Measurements from ENCODE around the gene CDC5L. TPM values are rescaled to one million over a fixed set of nuclear protein-coding genes. Genes with fewer than 3 reads are reported as not detected.

The CDC5L gene
- total RNA-seq, 1 donor from 2014 or later: 18.2 TPM

DNA sequence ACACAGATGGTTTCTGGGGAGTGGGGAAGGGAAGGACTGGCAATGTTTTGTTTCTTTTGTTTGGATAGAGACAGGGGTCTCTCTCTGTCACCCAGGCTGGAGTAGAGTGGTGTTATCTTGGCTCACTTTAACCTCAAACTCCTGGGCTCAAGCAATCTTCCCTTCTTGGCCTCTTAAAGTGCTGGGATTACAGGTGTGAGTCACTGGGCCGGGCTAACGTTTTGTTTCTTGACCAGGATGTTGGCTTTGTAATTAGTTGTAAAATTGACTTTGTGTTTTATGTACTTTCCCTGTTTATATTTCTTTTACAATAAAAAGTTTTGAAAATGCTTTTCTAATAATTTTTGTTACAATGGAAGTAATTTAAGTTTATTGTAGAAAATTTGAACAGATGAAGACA is 34.2 kb upstream of the CDC5L start:
- no peak overlapping the region for H2AFZ ChIP-seq (ENCODE audit: low read depth, low read length)
- Mint-ChIP-seq H3K4me1 (ENCODE audit: low read depth, unreplicated experiment) (no peaks in the 10 kb centered on the region), H3K27me3 (ENCODE audit: low read depth, unreplicated experiment) (peaks cover 11% of the 10 kb centered on the region), H3K4me3 (ENCODE audit: unreplicated experiment) (no peak overlapping the region), H3K36me3 (ENCODE audit: low read depth, unreplicated experiment) (no peaks in the 10 kb centered on the region), H3K9me3 (ENCODE audit: unreplicated experiment) (peaks cover 7% of the 10 kb centered on the region), H3K27ac (ENCODE audit: unreplicated experiment) (no peak overlapping the region)
- H3K4me2 ChIP-seq (ENCODE audit: low read length): no peak overlapping the region
- TF ChIP-seq, protein P1, sequence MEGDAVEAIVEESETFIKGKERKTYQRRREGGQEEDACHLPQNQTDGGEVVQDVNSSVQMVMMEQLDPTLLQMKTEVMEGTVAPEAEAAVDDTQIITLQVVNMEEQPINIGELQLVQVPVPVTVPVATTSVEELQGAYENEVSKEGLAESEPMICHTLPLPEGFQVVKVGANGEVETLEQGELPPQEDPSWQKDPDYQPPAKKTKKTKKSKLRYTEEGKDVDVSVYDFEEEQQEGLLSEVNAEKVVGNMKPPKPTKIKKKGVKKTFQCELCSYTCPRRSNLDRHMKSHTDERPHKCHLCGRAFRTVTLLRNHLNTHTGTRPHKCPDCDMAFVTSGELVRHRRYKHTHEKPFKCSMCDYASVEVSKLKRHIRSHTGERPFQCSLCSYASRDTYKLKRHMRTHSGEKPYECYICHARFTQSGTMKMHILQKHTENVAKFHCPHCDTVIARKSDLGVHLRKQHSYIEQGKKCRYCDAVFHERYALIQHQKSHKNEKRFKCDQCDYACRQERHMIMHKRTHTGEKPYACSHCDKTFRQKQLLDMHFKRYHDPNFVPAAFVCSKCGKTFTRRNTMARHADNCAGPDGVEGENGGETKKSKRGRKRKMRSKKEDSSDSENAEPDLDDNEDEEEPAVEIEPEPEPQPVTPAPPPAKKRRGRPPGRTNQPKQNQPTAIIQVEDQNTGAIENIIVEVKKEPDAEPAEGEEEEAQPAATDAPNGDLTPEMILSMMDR (IDR thresholded peaks at IDR 0.05; ENCODE audit: insufficient read depth, low read depth, low read length): no peak
- TF ChIP-seq EZH2 (IDR thresholded peaks at IDR 0.05; ENCODE audit: insufficient read depth, low read length): no peak
- FAIRE-seq (no peak), DNase-seq (ENCODE audit: low read depth) (no peak)
- H3K9me3 ChIP-seq (ENCODE audit: insufficient read depth, low read depth, low read length): no peaks in the 10 kb centered on the region
- H3K27ac ChIP-seq (ENCODE audit: low read depth, low read length): no peak overlapping the region
- no peaks in the 10 kb centered on the region for H3K79me2 ChIP-seq (ENCODE audit: insufficient read depth, low read length)
- H3K9ac ChIP-seq (ENCODE audit: low read length): no peak overlapping the region
- H3K27me3 ChIP-seq (ENCODE audit: insufficient read depth, low read length): peaks cover 10% of the 10 kb centered on the region
- no peaks in the 10 kb centered on the region for H3K4me1 ChIP-seq (ENCODE audit: insufficient read depth, low read length)
- no peaks in the 10 kb centered on the region for H4K20me1 ChIP-seq (ENCODE audit: insufficient read depth, low read length)
- no peaks in the 10 kb centered on the region for H3K36me3 ChIP-seq (ENCODE audit: insufficient read depth, low read length)
- no peak overlapping the region for H3K4me3 ChIP-seq (ENCODE audit: insufficient read depth, low read depth, low read length)

DNA sequence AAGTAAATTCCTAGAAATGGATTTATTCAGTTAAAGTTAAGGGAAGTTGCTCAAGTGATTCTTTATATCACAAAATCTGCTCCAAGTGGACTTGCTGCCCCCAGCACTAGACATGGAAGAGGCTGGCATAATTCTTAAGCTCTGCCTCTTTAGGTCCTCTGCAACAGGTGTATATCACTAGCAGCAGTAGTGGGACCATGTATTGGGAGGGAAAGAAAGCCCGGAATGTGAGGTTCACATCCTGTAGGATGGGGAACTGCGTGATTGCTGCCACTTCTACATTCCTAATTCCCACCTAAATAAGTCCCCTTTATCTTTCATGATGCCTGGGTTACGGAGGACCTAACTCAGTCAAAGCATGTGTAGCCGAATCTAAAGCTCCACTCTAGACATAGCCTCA is 31.9 kb upstream of the CDC5L start:
- Histone ChIP-seq H3K4me2 (ENCODE audit: low read length) (no peak overlapping the region), H3K27me3 (ENCODE audit: insufficient read depth, low read length) (peaks cover 13% of the 10 kb centered on the region), H3K9ac (ENCODE audit: low read length) (no peak overlapping the region), H3K4me1 (ENCODE audit: insufficient read depth, low read length) (no peaks in the 10 kb centered on the region), H3K36me3 (ENCODE audit: insufficient read depth, low read length) (no peaks in the 10 kb centered on the region), H3K9me3 (ENCODE audit: insufficient read depth, low read depth, low read length) (no peaks in the 10 kb centered on the region), H4K20me1 (ENCODE audit: insufficient read depth, low read length) (no peaks in the 10 kb centered on the region), H3K27ac (ENCODE audit: low read depth, low read length) (no peak overlapping the region), H2AFZ (ENCODE audit: low read depth, low read length) (no peak overlapping the region), H3K79me2 (ENCODE audit: insufficient read depth, low read length) (no peaks in the 10 kb centered on the region), H3K4me3 (ENCODE audit: insufficient read depth, low read depth, low read length) (no peak overlapping the region)
- TF ChIP-seq, protein P1 (IDR thresholded peaks at IDR 0.05; ENCODE audit: insufficient read depth, low read depth, low read length): no peak
- TF ChIP-seq EZH2 (IDR thresholded peaks at IDR 0.05; ENCODE audit: insufficient read depth, low read length): no peak
- no peak for FAIRE-seq
- H3K27me3 Mint-ChIP-seq (ENCODE audit: low read depth, unreplicated experiment): peaks cover 11% of the 10 kb centered on the region
- H3K4me3 Mint-ChIP-seq (ENCODE audit: unreplicated experiment): no peak overlapping the region
- H3K9me3 Mint-ChIP-seq (ENCODE audit: unreplicated experiment): peaks cover 5% of the 10 kb centered on the region
- no peak overlapping the region for H3K27ac Mint-ChIP-seq (ENCODE audit: unreplicated experiment)
- no peaks in the 10 kb centered on the region for H3K4me1 Mint-ChIP-seq (ENCODE audit: low read depth, unreplicated experiment)
- DNase-seq (ENCODE audit: low read depth): no peak
- no peaks in the 10 kb centered on the region for H3K36me3 Mint-ChIP-seq (ENCODE audit: low read depth, unreplicated experiment)

DNA sequence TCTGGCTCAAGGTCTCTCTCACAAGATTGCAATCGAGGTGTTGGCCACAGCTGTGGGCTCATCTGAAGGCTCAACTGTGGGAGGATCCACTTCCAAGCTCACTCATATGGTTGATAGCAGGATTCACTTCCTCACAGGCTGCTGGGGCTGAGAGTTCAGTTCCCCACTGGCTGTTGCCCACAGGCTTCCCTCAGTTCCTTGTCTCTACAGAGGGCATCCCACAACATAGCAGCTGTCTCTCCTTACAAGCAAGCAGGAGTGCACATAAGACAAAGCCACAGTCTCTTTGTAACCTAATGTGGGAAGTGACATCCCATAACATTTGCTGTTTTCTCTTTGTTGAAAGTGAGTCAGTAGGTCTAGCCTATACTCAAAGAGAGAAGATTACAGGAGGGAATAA is 31.0 kb upstream of the CDC5L start:
- no peaks in the 10 kb centered on the region for H3K9me3 ChIP-seq (ENCODE audit: insufficient read depth, low read depth, low read length)
- H3K27ac ChIP-seq (ENCODE audit: low read depth, low read length): no peak overlapping the region
- H3K79me2 ChIP-seq (ENCODE audit: insufficient read depth, low read length): no peaks in the 10 kb centered on the region
- no peak overlapping the region for H3K4me3 Mint-ChIP-seq (ENCODE audit: unreplicated experiment)
- no peak overlapping the region for H3K4me3 ChIP-seq (ENCODE audit: insufficient read depth, low read depth, low read length)
- H3K9ac ChIP-seq (ENCODE audit: low read length): no peak overlapping the region
- H3K27me3 ChIP-seq (ENCODE audit: insufficient read depth, low read length): peaks cover 14% of the 10 kb centered on the region
- no peak for DNase-seq (ENCODE audit: low read depth)
- peaks cover 5% of the 10 kb centered on the region for H3K9me3 Mint-ChIP-seq (ENCODE audit: unreplicated experiment)
- H3K27ac Mint-ChIP-seq (ENCODE audit: unreplicated experiment): no peak overlapping the region
- H3K4me2 ChIP-seq (ENCODE audit: low read length): no peak overlapping the region
- H4K20me1 ChIP-seq (ENCODE audit: insufficient read depth, low read length): no peaks in the 10 kb centered on the region
- H3K4me1 Mint-ChIP-seq (ENCODE audit: low read depth, unreplicated experiment): no peaks in the 10 kb centered on the region
- H3K27me3 Mint-ChIP-seq (ENCODE audit: low read depth, unreplicated experiment): peaks cover 15% of the 10 kb centered on the region
- TF ChIP-seq, protein P1 (IDR thresholded peaks at IDR 0.05; ENCODE audit: insufficient read depth, low read depth, low read length): no peak
- TF ChIP-seq EZH2 (IDR thresholded peaks at IDR 0.05; ENCODE audit: insufficient read depth, low read length): no peak
- no peaks in the 10 kb centered on the region for H3K36me3 ChIP-seq (ENCODE audit: insufficient read depth, low read length)
- FAIRE-seq: no peak
- no peak overlapping the region for H2AFZ ChIP-seq (ENCODE audit: low read depth, low read length)
- no peaks in the 10 kb centered on the region for H3K36me3 Mint-ChIP-seq (ENCODE audit: low read depth, unreplicated experiment)
- no peaks in the 10 kb centered on the region for H3K4me1 ChIP-seq (ENCODE audit: insufficient read depth, low read length)
